PC-3 (cell line): ENCODE results near the gene RHOV. TPM values are rescaled to one million over a fixed set of nuclear protein-coding genes. Genes with fewer than 3 reads are reported as not detected.

Source experiments
- ATAC-seq: fragments of 200-7000 bp; cut with Tn5 transposase; 2 replicates; pipeline ENCODE4 v1.9.1; 2020; ENCODE audit warnings: mild to moderate bottlenecking, moderate library complexity
- BruUV-seq: library from RNA; stranded (reverse); fragments of 400-500 nt; replicated peaks from 2 replicates; lab custom pipeline; 2021; lab: Mats Ljungman, UMichigan
- CTCF ChIA-PET: fragments of 300-600 bp; sonication (Branson Sonifier 250); formaldehyde crosslinking; loops from one replicate; lab custom pipeline; 2022; ENCODE audit warnings: antibody characterized with exemption; lab: Charles Lee
- POLR2A ChIA-PET: fragments of 300-600 bp; sonication (Branson Sonifier 250); formaldehyde crosslinking; loops from one replicate; lab custom pipeline; 2022; ENCODE audit warnings: antibody characterized with exemption; ENCODE audit not compliant: unreplicated experiment; lab: Charles Lee
- DNase-seq: peaks from one replicate; pipeline ENCODE4 v3.0.0-alpha.2; 2015
- H2AFZ ChIP-seq: fragments of 300-600 bp; sonication (generic); 2 replicates; pipeline ENCODE4 v1.6.0; 2016; ENCODE audit warnings: antibody characterized with exemption, low read length
- H3F3A ChIP-seq: fragments of 300-600 bp; sonication (generic); one replicate; pipeline ENCODE4 v1.6.0; 2017; ENCODE audit warnings: antibody characterized with exemption, low read length, control low read depth, mild to moderate bottlenecking; ENCODE audit not compliant: unreplicated experiment
- H3K27ac ChIP-seq: fragments of 300-600 bp; sonication (generic); 2 replicates; pipeline ENCODE4 v1.5.1; 2016; ENCODE audit warnings: mild to moderate bottlenecking, low read length
- H3K27me3 ChIP-seq: fragments of 300-600 bp; sonication (generic); 2 replicates; pipeline ENCODE4 v1.6.1; 2016; ENCODE audit warnings: low read length, mixed read lengths
- H3K36me3 ChIP-seq: fragments of 300-600 bp; sonication (generic); 2 replicates; pipeline ENCODE4 v1.6.1; 2016; ENCODE audit warnings: low read depth, mixed run types, low read length, mixed read lengths
- H3K4me1 ChIP-seq: fragments of 300-600 bp; sonication (generic); 2 replicates; pipeline ENCODE4 v1.5.1; 2016; ENCODE audit warnings: low read length; ENCODE audit not compliant: insufficient read depth
- H3K4me2 ChIP-seq: fragments of 300-600 bp; sonication (generic); 2 replicates; pipeline ENCODE4 v1.6.0; 2016; ENCODE audit warnings: low read length
- H3K4me3 ChIP-seq: fragments of 300-600 bp; sonication (generic); 2 replicates; pipeline ENCODE4 v1.5.1; 2016; ENCODE audit warnings: mild to moderate bottlenecking, low read length, mixed read lengths
- H3K79me2 ChIP-seq: fragments of 300-600 bp; sonication (generic); 2 replicates; pipeline ENCODE4 v1.6.1; 2017; ENCODE audit warnings: low read length, mixed read lengths
- H3K9ac ChIP-seq: fragments of 300-600 bp; sonication (generic); 2 replicates; pipeline ENCODE4 v1.6.0; 2016; ENCODE audit warnings: mild to moderate bottlenecking, low read length
- H3K9me2 ChIP-seq: fragments of 300-600 bp; sonication (generic); replicated peaks from 2 replicates; pipeline ENCODE4 v1.6.1; 2016; ENCODE audit warnings: mixed run types, low read length, mixed read lengths
- H3K9me3 ChIP-seq: fragments of 300-600 bp; sonication (generic); 2 replicates; pipeline ENCODE4 v1.6.1; 2016; ENCODE audit warnings: low read length, mixed read lengths
- H4K20me1 ChIP-seq: fragments of 300-600 bp; sonication (generic); 2 replicates; pipeline ENCODE4 v1.6.1; 2016; ENCODE audit warnings: low read length, mixed read lengths
- CTCF ChIP-seq: fragments of 300-600 bp; sonication (generic); conservative IDR thresholded peaks from 2 replicates; pipeline ENCODE4 v1.5.1; 2017; ENCODE audit warnings: antibody characterized with exemption, low read depth, mild to moderate bottlenecking, low read length
- EZH2 ChIP-seq: fragments of 300-600 bp; sonication (generic); IDR thresholded peaks from one replicate; pipeline ENCODE4 v1.6.1; 2017; ENCODE audit warnings: antibody characterized with exemption, mild to moderate bottlenecking, low read length; ENCODE audit not compliant: unreplicated experiment
- EZH2phosphoT487 ChIP-seq: fragments of 300-600 bp; sonication (generic); IDR thresholded peaks from 2 replicates; pipeline ENCODE4 v1.6.1; 2018; ENCODE audit warnings: mild to moderate bottlenecking, antibody characterized with exemption, low read length, borderline replicate concordance
- intact Hi-C: fragments of 100-400 bp; cut with micrococcal nuclease; formaldehyde crosslinking; loops from 2 replicates; pipeline ENCODE4 v1.9.0; 2023
- total RNA-seq: library from RNA; depleted of rRNA; stranded (reverse); fragments of >200 nt; gene quantifications from 2 replicates; pipeline ENCODE4 v1.2.3, GENCODE V29; 2014

RHOV gene
- total RNA-seq, 1 experiment from 2014 or later, result 39.5 TPM

GRCh38 chr15:40872791-40873693 is 992 bp downstream of the RHOV start:
- Histone ChIP-seq H3K9ac (peak overlapping the region; percentile 96), H3K27me3 (no peaks in the 10 kb centered on the region), H3K79me2 (peaks cover 28% of the 10 kb centered on the region), H3K27ac (peak overlapping the region; percentile 95), H3K4me2 (peak overlapping the region; percentile 94), H3K4me3 (peak overlapping the region; percentile 92), H3K9me3 (no peaks in the 10 kb centered on the region), H3K9me2 (no peaks in the 10 kb centered on the region), H3F3A (no peaks in the 10 kb centered on the region), H3K36me3 (0 out of 2 replicates have a peak, but pooled peaks cover 3% of the 10 kb centered on the region), H2AFZ (peak overlapping the region; percentile 80; the same call in 1 of the 2 replicates), H4K20me1 (peaks cover 6% of the 10 kb centered on the region; the same call in 1 of the 2 replicates), H3K4me1 (peaks cover 30% of the 10 kb centered on the region)
- intact Hi-C loops, result no loop called here
- ChIA-PET POLR2A (interaction anchor here (0.6 to 0.9 kb wide), 6 partner anchors 11 to 265 kb away, joined by 3 to 6 read pairs (median 4); no protein-coding TSS in a partner anchor), CTCF (interaction anchor here (0.6 to 3.0 kb wide), 14 partner anchors 9 to 304 kb away, joined by 3 to 59 read pairs (median 4); partner anchors contain the start of genes GCHFR, RPUSD2 and VPS18)
- ATAC-seq (no peak), DNase-seq (no peak)
- TSS peak; percentile 78 for BruUV-seq
- no peak for TF ChIP-seq CTCF

- H3K9me2 ChIP-seq, result no peaks in the 10 kb centered on the region
- H3K4me3 ChIP-seq, result peak overlapping the region; percentile 92
- H2AFZ ChIP-seq, result no peak overlapping the region
- peaks cover 28% of the 10 kb centered on the region for H3K79me2 ChIP-seq
- no peaks in the 10 kb centered on the region for H3K9me3 ChIP-seq
- intact Hi-C loops, result no loop called here
- H3K9ac ChIP-seq, result peak overlapping the region; percentile 96
- 0 out of 2 replicates have a peak, but pooled peaks have one; percentile 6 for ATAC-seq
- BruUV-seq, result no TSS peak
- ChIA-PET POLR2A (interaction anchor here (0.6 kb wide), 2 partner anchors 8 to 24 kb away, joined by 3 read pairs; no protein-coding TSS in a partner anchor), CTCF (interaction anchor here (0.6 to 3.0 kb wide), 6 partner anchors 10 to 95 kb away, joined by 4 to 59 read pairs (median 22); partner anchors contain the start of gene VPS18)
- peaks cover 2% of the 10 kb centered on the region for H3F3A ChIP-seq
- H4K20me1 ChIP-seq, result peaks cover 6% of the 10 kb centered on the region; the same call in 1 of the 2 replicates
- TF ChIP-seq EZH2 (no peak), EZH2phosphoT487 (no peak), CTCF (no peak)
- no peaks in the 10 kb centered on the region for H3K27me3 ChIP-seq
- 0 out of 2 replicates have a peak, but pooled peaks cover 3% of the 10 kb centered on the region for H3K36me3 ChIP-seq
- DNase-seq, result peak; percentile 80
- H3K27ac ChIP-seq, result peak overlapping the region; percentile 95
- peaks cover 33% of the 10 kb centered on the region for H3K4me1 ChIP-seq
- H3K4me2 ChIP-seq, result peak overlapping the region; percentile 94
These were observed 2.1 kb downstream of the RHOV start for GRCh38 chr15:40871749-40872617.
